ENCODE results near the gene SFRP2. TPM values are rescaled to one million over a fixed set of nuclear protein-coding genes. Genes with fewer than 3 reads are reported as not detected.

The SFRP2 gene
- total RNA-seq (2012; rRNA removed) = 0.87 TPM in 1 of 2 replicates, not detected in the other

- Histone ChIP-seq H3K4me1 (ENCODE audit: control insufficient read depth, insufficient read depth, low read length) (peaks cover 18% of the 10 kb centered on the region), H3K9ac (ENCODE audit: low read depth, low read length) (no peak within 1 kb of the TSS), H3K27me3 (ENCODE audit: control insufficient read depth, insufficient read depth, low read length) (peaks cover 90% of the 10 kb centered on the region), H3K36me3 (ENCODE audit: insufficient read depth, low read length) (no peaks in the 10 kb centered on the region), H3K4me2 (ENCODE audit: low read length) (peak within 1 kb of the TSS; percentile 59), H3K9me3 (replicated peaks; ENCODE audit: low read length) (no peaks in the 10 kb centered on the region), H3K4me3 (ENCODE audit: low read length) (peak within 1 kb of the TSS; percentile 53)
Observed at GRCh38 chr4:153788413-153789276, at the start of gene SFRP2. TSS of gene SFRP2 (minus strand) at chr4:153789083. CDS start at chr4:153788835, 248 bp downstream.

GRCh38 chr4:153838564-153838963 lies 49.7 kb upstream of the SFRP2 start:
- Histone ChIP-seq H3K4me2 (ENCODE audit: low read length) (no peak overlapping the region), H3K9me3 (replicated peaks; ENCODE audit: low read length) (no peaks in the 10 kb centered on the region), H3K4me3 (ENCODE audit: low read length) (no peak overlapping the region), H3K4me1 (ENCODE audit: control insufficient read depth, insufficient read depth, low read length) (no peaks in the 10 kb centered on the region), H3K9ac (ENCODE audit: low read depth, low read length) (no peak overlapping the region), H3K27me3 (ENCODE audit: control insufficient read depth, insufficient read depth, low read length) (no peaks in the 10 kb centered on the region), H3K36me3 (ENCODE audit: insufficient read depth, low read length) (no peaks in the 10 kb centered on the region)

- peaks cover 3% of the 10 kb centered on the region for H3K27me3 ChIP-seq (ENCODE audit: control insufficient read depth, insufficient read depth, low read length)
- no peak overlapping the region for H3K9ac ChIP-seq (ENCODE audit: low read depth, low read length)
- no peaks in the 10 kb centered on the region for H3K4me1 ChIP-seq (ENCODE audit: control insufficient read depth, insufficient read depth, low read length)
- H3K4me2 ChIP-seq (ENCODE audit: low read length) = no peak overlapping the region
- H3K9me3 ChIP-seq (replicated peaks; ENCODE audit: low read length) = no peaks in the 10 kb centered on the region
- H3K4me3 ChIP-seq (ENCODE audit: low read length) = no peak overlapping the region
- H3K36me3 ChIP-seq (ENCODE audit: insufficient read depth, low read length) = no peaks in the 10 kb centered on the region
Observed at GRCh38 chr4:153834901-153835300, 46.0 kb upstream of the SFRP2 start.

- no peaks in the 10 kb centered on the region for H3K4me1 ChIP-seq (ENCODE audit: control insufficient read depth, insufficient read depth, low read length)
- H3K4me2 ChIP-seq (ENCODE audit: low read length) = no peak overlapping the region
- no peaks in the 10 kb centered on the region for H3K9me3 ChIP-seq (replicated peaks; ENCODE audit: low read length)
- no peaks in the 10 kb centered on the region for H3K36me3 ChIP-seq (ENCODE audit: insufficient read depth, low read length)
- H3K9ac ChIP-seq (ENCODE audit: low read depth, low read length) = no peak overlapping the region
- peaks cover 3% of the 10 kb centered on the region for H3K27me3 ChIP-seq (ENCODE audit: control insufficient read depth, insufficient read depth, low read length)
- H3K4me3 ChIP-seq (ENCODE audit: low read length) = no peak overlapping the region
Observed at GRCh38 chr4:153832720-153833287, 43.9 kb upstream of the SFRP2 start.

GRCh38 chr4:153832054-153832453 lies 43.2 kb upstream of the SFRP2 start:
- Histone ChIP-seq H3K4me2 (ENCODE audit: low read length) (no peak overlapping the region), H3K36me3 (ENCODE audit: insufficient read depth, low read length) (no peaks in the 10 kb centered on the region), H3K4me3 (ENCODE audit: low read length) (no peak overlapping the region), H3K27me3 (ENCODE audit: control insufficient read depth, insufficient read depth, low read length) (peaks cover 3% of the 10 kb centered on the region), H3K9ac (ENCODE audit: low read depth, low read length) (no peak overlapping the region), H3K9me3 (replicated peaks; ENCODE audit: low read length) (no peaks in the 10 kb centered on the region), H3K4me1 (ENCODE audit: control insufficient read depth, insufficient read depth, low read length) (no peaks in the 10 kb centered on the region)

GRCh38 chr4:153831245-153831644 lies 42.4 kb upstream of the SFRP2 start:
- Histone ChIP-seq H3K27me3 (ENCODE audit: control insufficient read depth, insufficient read depth, low read length) (peaks cover 3% of the 10 kb centered on the region), H3K4me3 (ENCODE audit: low read length) (no peak overlapping the region)

GRCh38 chr4:153825691-153826090 lies 36.8 kb upstream of the SFRP2 start:
- Histone ChIP-seq H3K9me3 (replicated peaks; ENCODE audit: low read length) (no peaks in the 10 kb centered on the region), H3K4me1 (ENCODE audit: control insufficient read depth, insufficient read depth, low read length) (no peaks in the 10 kb centered on the region), H3K4me3 (ENCODE audit: low read length) (no peak overlapping the region), H3K36me3 (ENCODE audit: insufficient read depth, low read length) (no peaks in the 10 kb centered on the region), H3K4me2 (ENCODE audit: low read length) (no peak overlapping the region), H3K27me3 (ENCODE audit: control insufficient read depth, insufficient read depth, low read length) (no peaks in the 10 kb centered on the region), H3K9ac (ENCODE audit: low read depth, low read length) (no peak overlapping the region)

More at GRCh38 chr4:153831245-153831644, 42.4 kb upstream of the SFRP2 start:
- H3K36me3 ChIP-seq (ENCODE audit: insufficient read depth, low read length) = no peaks in the 10 kb centered on the region
- H3K4me1 ChIP-seq (ENCODE audit: control insufficient read depth, insufficient read depth, low read length) = no peaks in the 10 kb centered on the region
- no peak overlapping the region for H3K9ac ChIP-seq (ENCODE audit: low read depth, low read length)
- no peaks in the 10 kb centered on the region for H3K9me3 ChIP-seq (replicated peaks; ENCODE audit: low read length)
- H3K4me2 ChIP-seq (ENCODE audit: low read length) = no peak overlapping the region

- H3K36me3 ChIP-seq (ENCODE audit: insufficient read depth, low read length) = no peaks in the 10 kb centered on the region
- H3K9me3 ChIP-seq (replicated peaks; ENCODE audit: low read length) = no peaks in the 10 kb centered on the region
- H3K9ac ChIP-seq (ENCODE audit: low read depth, low read length) = no peak overlapping the region
- H3K4me1 ChIP-seq (ENCODE audit: control insufficient read depth, insufficient read depth, low read length) = no peaks in the 10 kb centered on the region
- H3K4me2 ChIP-seq (ENCODE audit: low read length) = no peak overlapping the region
- H3K27me3 ChIP-seq (ENCODE audit: control insufficient read depth, insufficient read depth, low read length) = no peaks in the 10 kb centered on the region
- H3K4me3 ChIP-seq (ENCODE audit: low read length) = no peak overlapping the region
Observed at GRCh38 chr4:153825126-153825525, 36.2 kb upstream of the SFRP2 start.

GRCh38 chr4:153824501-153824900 lies 35.6 kb upstream of the SFRP2 start:
- no peak overlapping the region for H3K4me3 ChIP-seq (ENCODE audit: low read length)
- H3K4me1 ChIP-seq (ENCODE audit: control insufficient read depth, insufficient read depth, low read length) = no peaks in the 10 kb centered on the region
- H3K27me3 ChIP-seq (ENCODE audit: control insufficient read depth, insufficient read depth, low read length) = no peaks in the 10 kb centered on the region
- no peak overlapping the region for H3K9ac ChIP-seq (ENCODE audit: low read depth, low read length)
- no peaks in the 10 kb centered on the region for H3K36me3 ChIP-seq (ENCODE audit: insufficient read depth, low read length)
- no peak overlapping the region for H3K4me2 ChIP-seq (ENCODE audit: low read length)
- no peaks in the 10 kb centered on the region for H3K9me3 ChIP-seq (replicated peaks; ENCODE audit: low read length)

GRCh38 chr4:153823483-153823882 lies 34.6 kb upstream of the SFRP2 start:
- no peaks in the 10 kb centered on the region for H3K4me1 ChIP-seq (ENCODE audit: control insufficient read depth, insufficient read depth, low read length)
- no peaks in the 10 kb centered on the region for H3K36me3 ChIP-seq (ENCODE audit: insufficient read depth, low read length)
- no peaks in the 10 kb centered on the region for H3K27me3 ChIP-seq (ENCODE audit: control insufficient read depth, insufficient read depth, low read length)
- H3K9me3 ChIP-seq (replicated peaks; ENCODE audit: low read length) = no peaks in the 10 kb centered on the region
- H3K4me3 ChIP-seq (ENCODE audit: low read length) = no peak overlapping the region
- no peak overlapping the region for H3K9ac ChIP-seq (ENCODE audit: low read depth, low read length)
- no peak overlapping the region for H3K4me2 ChIP-seq (ENCODE audit: low read length)

- no peaks in the 10 kb centered on the region for H3K36me3 ChIP-seq (ENCODE audit: insufficient read depth, low read length)
- no peak overlapping the region for H3K4me3 ChIP-seq (ENCODE audit: low read length)
- H3K9me3 ChIP-seq (replicated peaks; ENCODE audit: low read length) = no peaks in the 10 kb centered on the region
- H3K27me3 ChIP-seq (ENCODE audit: control insufficient read depth, insufficient read depth, low read length) = no peaks in the 10 kb centered on the region
- H3K4me2 ChIP-seq (ENCODE audit: low read length) = no peak overlapping the region
- H3K9ac ChIP-seq (ENCODE audit: low read depth, low read length) = no peak overlapping the region
- H3K4me1 ChIP-seq (ENCODE audit: control insufficient read depth, insufficient read depth, low read length) = no peaks in the 10 kb centered on the region
Observed at GRCh38 chr4:153822316-153822715, 33.4 kb upstream of the SFRP2 start.

- no peak overlapping the region for H3K4me3 ChIP-seq (ENCODE audit: low read length)
- no peaks in the 10 kb centered on the region for H3K4me1 ChIP-seq (ENCODE audit: control insufficient read depth, insufficient read depth, low read length)
- H3K4me2 ChIP-seq (ENCODE audit: low read length) = no peak overlapping the region
- no peaks in the 10 kb centered on the region for H3K9me3 ChIP-seq (replicated peaks; ENCODE audit: low read length)
- H3K36me3 ChIP-seq (ENCODE audit: insufficient read depth, low read length) = no peaks in the 10 kb centered on the region
- H3K27me3 ChIP-seq (ENCODE audit: control insufficient read depth, insufficient read depth, low read length) = no peaks in the 10 kb centered on the region
- H3K9ac ChIP-seq (ENCODE audit: low read depth, low read length) = no peak overlapping the region
Observed at GRCh38 chr4:153817466-153817865, 28.6 kb upstream of the SFRP2 start.
